Measurements from ENCODE around the gene CADM1. TPM values are rescaled to one million over a fixed set of nuclear protein-coding genes. Genes with fewer than 3 reads are reported as not detected.

The CADM1 gene
- total and polyA plus RNA-seq, 2 donors (not counting 3 experiments of a cell fraction or from before 2014, with no cell fraction given): 0.52 to 2.6 TPM

- no peak overlapping the region for H3K9ac ChIP-seq (replicated peaks; ENCODE audit: extremely low read depth, insufficient read depth, low read length)
- H2AFZ ChIP-seq (ENCODE audit: low read depth, low read length): no peak overlapping the region
- no peaks in the 10 kb centered on the region for H3K27me3 ChIP-seq (ENCODE audit: control insufficient read depth in 2 of 2, insufficient read depth in 2 of 2, low read length in 2 of 2)
- ChIA-PET CTCF (no interaction called here), POLR2A (no interaction called here)
- no peaks in the 10 kb centered on the region for H3K79me2 ChIP-seq (ENCODE audit: control insufficient read depth, insufficient read depth, low read length)
- FAIRE-seq (no peak), DNase-seq (ENCODE audit: low read depth, low spot score) (no peak)
- H3K27ac ChIP-seq (ENCODE audit: insufficient read depth, low read depth, low read length): no peak overlapping the region
- no TSS peak for BruUV-seq (replicated peaks)
- TF ChIP-seq MAX (IDR thresholded peaks at IDR 0.05; ENCODE audit: insufficient read depth, insufficient read length): no peak
- H3K4me2 ChIP-seq (ENCODE audit: insufficient read depth, low read length): no peak overlapping the region
- no peak overlapping the region for H3K4me3 ChIP-seq (replicated peaks in 1 of 3; ENCODE audit: insufficient read depth in 1 of 3, low read depth in 1 of 3, low read length in 3 of 3)
- dilution Hi-C loops (cut with MboI; ENCODE audit: extremely low pct_ligation_motif_present, low sequenced_read_pairs) (no loop called here), intact Hi-C loops (cut with micrococcal nuclease) (no loop called here)
- H3K36me3 ChIP-seq (ENCODE audit: control insufficient read depth in 2 of 2, extremely low read depth in 1 of 2, insufficient read depth in 2 of 2, low read length in 2 of 2): no peaks in the 10 kb centered on the region
- H4K20me1 ChIP-seq (replicated peaks; ENCODE audit: control insufficient read depth, extremely low read depth, insufficient read depth, low read length): no peaks in the 10 kb centered on the region
- H3K9me1 ChIP-seq (replicated peaks; ENCODE audit: control insufficient read depth, extremely low read depth, insufficient read depth, low read length): no peaks in the 10 kb centered on the region
- no peaks in the 10 kb centered on the region for H3K9me3 ChIP-seq (replicated peaks; ENCODE audit: control insufficient read depth, insufficient read depth, low read length)
- no peaks in the 10 kb centered on the region for H3K4me1 ChIP-seq (ENCODE audit: control insufficient read depth, extremely low read depth, insufficient read depth, low read length)
Measured at GRCh38 chr11:115202074-115202473, 302.1 kb downstream of the CADM1 start.

- no peak overlapping the region for H3K27ac ChIP-seq (ENCODE audit: insufficient read depth, low read depth, low read length)
- BruUV-seq (replicated peaks): no TSS peak
- TF ChIP-seq GATA2 (IDR thresholded peaks at IDR 0.05; ENCODE audit: insufficient read depth, insufficient read length, low read depth, low read length): no peak
- no peak for TF ChIP-seq MAX (IDR thresholded peaks at IDR 0.05; ENCODE audit: insufficient read depth, insufficient read length)
- dilution Hi-C loops (cut with MboI; ENCODE audit: extremely low pct_ligation_motif_present, low sequenced_read_pairs): no loop called here
- no peaks in the 10 kb centered on the region for H3K27me3 ChIP-seq (ENCODE audit: control insufficient read depth in 2 of 2, insufficient read depth in 2 of 2, low read length in 2 of 2)
- DNase-seq (ENCODE audit: low read depth, low spot score) (no peak), FAIRE-seq (no peak)
- no peaks in the 10 kb centered on the region for H3K9me1 ChIP-seq (replicated peaks; ENCODE audit: control insufficient read depth, extremely low read depth, insufficient read depth, low read length)
- POLR2A ChIA-PET: no interaction called here
- H3K4me1 ChIP-seq (ENCODE audit: control insufficient read depth, extremely low read depth, insufficient read depth, low read length): no peaks in the 10 kb centered on the region
- no peak overlapping the region for H3K4me3 ChIP-seq (replicated peaks in 1 of 3; ENCODE audit: insufficient read depth in 1 of 3, low read depth in 1 of 3, low read length in 3 of 3)
- H3K4me2 ChIP-seq (ENCODE audit: insufficient read depth, low read length): no peak overlapping the region
- H3K9ac ChIP-seq (replicated peaks; ENCODE audit: extremely low read depth, insufficient read depth, low read length): no peak overlapping the region
- no peak overlapping the region for H2AFZ ChIP-seq (ENCODE audit: low read depth, low read length)
- intact Hi-C loops (cut with micrococcal nuclease): no loop called here
- no peaks in the 10 kb centered on the region for H3K79me2 ChIP-seq (ENCODE audit: control insufficient read depth, insufficient read depth, low read length)
- no peaks in the 10 kb centered on the region for H4K20me1 ChIP-seq (replicated peaks; ENCODE audit: control insufficient read depth, extremely low read depth, insufficient read depth, low read length)
- H3K9me3 ChIP-seq (replicated peaks; ENCODE audit: control insufficient read depth, insufficient read depth, low read length): no peaks in the 10 kb centered on the region
- H3K36me3 ChIP-seq (ENCODE audit: control insufficient read depth in 2 of 2, extremely low read depth in 1 of 2, insufficient read depth in 2 of 2, low read length in 2 of 2): no peaks in the 10 kb centered on the region
- CTCF ChIA-PET: no interaction called here
Measured at GRCh38 chr11:115201111-115201792, 303.0 kb downstream of the CADM1 start.
